AG04450 (cell line): Measurements from ENCODE around the gene SLC24A3. TPM values are rescaled to one million over a fixed set of nuclear protein-coding genes. Genes with fewer than 3 reads are reported as not detected.

Source experiments
- CTCF ChIA-PET: fragments of 300-600, 350-600 bp; formaldehyde crosslinking; extraction: SDS; loops from one replicate; lab custom pipeline; 2022; ENCODE audit warnings: antibody characterized with exemption, inconsistent platforms; lab: Charles Lee
- POLR2A ChIA-PET: fragments of 350-600 bp; formaldehyde crosslinking; extraction: SDS; loops from one replicate; lab custom pipeline; 2021; ENCODE audit warnings: antibody characterized with exemption, inconsistent platforms; lab: Yijun Ruan, JAX
- DNase-seq: peaks from one replicate; pipeline ENCODE4 v3.0.0-alpha.2; 2011; ENCODE audit warnings: low read depth, low spot score
- H3K27ac ChIP-seq: one replicate; pipeline ENCODE4 v1.5.1; 2012; ENCODE audit warnings: low read depth, low read length, control low read depth
- H3K27me3 ChIP-seq: one replicate; pipeline ENCODE4 v1.6.0; 2012; ENCODE audit warnings: low read length; ENCODE audit not compliant: control insufficient read depth, insufficient read depth
- H3K4me3 ChIP-seq: 2 replicates; pipeline ENCODE4 v1.5.1; 2011; ENCODE audit warnings: mild to moderate bottlenecking, low read depth, low read length, control low read depth
- H3K9me3 ChIP-seq: 2 replicates; pipeline ENCODE4 v1.5.1; 2012; ENCODE audit warnings: low read length; ENCODE audit not compliant: control insufficient read depth, insufficient read depth
- polyA plus RNA-seq: library from polyadenylated mRNA; depleted of rRNA; stranded (reverse); fragments of >200 nt; gene quantifications from 2 replicates; pipeline ENCODE4 v1.2.3, GENCODE V29; 2011
- TF ChIP-seq, protein P1 (sequence below): IDR thresholded peaks from 2 replicates; pipeline ENCODE4 v1.5.1; 2011; ENCODE audit warnings: low read depth, low read length, control low read depth, inconsistent platforms

Gene SLC24A3
- polyA plus RNA-seq, 1 experiment = not detected

DNA sequence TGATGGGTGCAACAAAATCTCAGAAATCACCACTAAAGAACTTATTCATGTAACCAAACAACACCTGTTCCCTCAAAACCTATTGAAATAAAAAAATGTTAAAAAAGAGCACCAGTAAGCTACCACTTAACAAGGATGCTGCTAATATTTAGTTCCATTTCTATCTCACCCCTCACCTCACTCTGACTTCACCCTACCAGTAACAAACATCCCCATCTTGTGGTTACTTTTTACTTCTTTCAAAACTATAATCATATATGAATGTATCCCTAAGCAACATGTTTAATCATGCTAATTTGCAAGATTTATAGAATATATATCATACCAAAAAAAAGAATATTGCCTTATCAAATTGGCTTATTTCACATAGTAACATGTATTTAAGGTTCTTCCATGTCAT lies 27.4 kb upstream of the SLC24A3 start:
- POLR2A ChIA-PET = no interaction called here
- Histone ChIP-seq H3K4me3 (no peak overlapping the region), H3K27me3 (no peaks in the 10 kb centered on the region), H3K9me3 (no peaks in the 10 kb centered on the region), H3K27ac (no peak overlapping the region)
- TF ChIP-seq, protein P1, sequence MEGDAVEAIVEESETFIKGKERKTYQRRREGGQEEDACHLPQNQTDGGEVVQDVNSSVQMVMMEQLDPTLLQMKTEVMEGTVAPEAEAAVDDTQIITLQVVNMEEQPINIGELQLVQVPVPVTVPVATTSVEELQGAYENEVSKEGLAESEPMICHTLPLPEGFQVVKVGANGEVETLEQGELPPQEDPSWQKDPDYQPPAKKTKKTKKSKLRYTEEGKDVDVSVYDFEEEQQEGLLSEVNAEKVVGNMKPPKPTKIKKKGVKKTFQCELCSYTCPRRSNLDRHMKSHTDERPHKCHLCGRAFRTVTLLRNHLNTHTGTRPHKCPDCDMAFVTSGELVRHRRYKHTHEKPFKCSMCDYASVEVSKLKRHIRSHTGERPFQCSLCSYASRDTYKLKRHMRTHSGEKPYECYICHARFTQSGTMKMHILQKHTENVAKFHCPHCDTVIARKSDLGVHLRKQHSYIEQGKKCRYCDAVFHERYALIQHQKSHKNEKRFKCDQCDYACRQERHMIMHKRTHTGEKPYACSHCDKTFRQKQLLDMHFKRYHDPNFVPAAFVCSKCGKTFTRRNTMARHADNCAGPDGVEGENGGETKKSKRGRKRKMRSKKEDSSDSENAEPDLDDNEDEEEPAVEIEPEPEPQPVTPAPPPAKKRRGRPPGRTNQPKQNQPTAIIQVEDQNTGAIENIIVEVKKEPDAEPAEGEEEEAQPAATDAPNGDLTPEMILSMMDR = no peak
- no peak for DNase-seq
- CTCF ChIA-PET = no interaction called here

- Histone ChIP-seq H3K27ac (no peak overlapping the region), H3K4me3 (no peak overlapping the region), H3K27me3 (no peaks in the 10 kb centered on the region), H3K9me3 (no peaks in the 10 kb centered on the region)
- ChIA-PET CTCF (interaction anchor here (1.4 kb wide), 1 partner anchor 12 kb away, joined by 6 read pairs; no protein-coding TSS in a partner anchor), POLR2A (no interaction called here)
- no peak for DNase-seq
- TF ChIP-seq, protein P1 = no peak
These were observed 19.1 kb upstream of the SLC24A3 start for GRCh38 chr20:19193349-19193748.

- no peak overlapping the region for H3K27ac ChIP-seq
- TF ChIP-seq, protein P1 = peak; percentile 74
- no peaks in the 10 kb centered on the region; the same call in 1 of the 2 replicates for H3K9me3 ChIP-seq
- no peak overlapping the region for H3K4me3 ChIP-seq
- ChIA-PET CTCF (interaction anchor here (1.1 to 4.2 kb wide), 9 partner anchors 10 to 573 kb away, joined by 3 to 37 read pairs (median 6); no protein-coding TSS in a partner anchor), POLR2A (no interaction called here)
- peaks cover 2% of the 10 kb centered on the region for H3K27me3 ChIP-seq
- DNase-seq = no peak
These were observed 6.5 kb upstream of the SLC24A3 start for GRCh38 chr20:19205981-19206396.

GRCh38 chr20:19207541-19207940 lies 4.9 kb upstream of the SLC24A3 start:
- no peak overlapping the region for H3K27ac ChIP-seq
- no peak for DNase-seq
- TF ChIP-seq, protein P1 = no peak
- no peak overlapping the region for H3K4me3 ChIP-seq
- no peaks in the 10 kb centered on the region; the same call in 1 of the 2 replicates for H3K9me3 ChIP-seq
- peaks cover 11% of the 10 kb centered on the region for H3K27me3 ChIP-seq
- ChIA-PET CTCF (interaction anchor here (2.5 to 4.2 kb wide), 2 partner anchors 455 to 574 kb away, joined by 13 to 37 read pairs; no protein-coding TSS in a partner anchor), POLR2A (no interaction called here)

GRCh38 chr20:19210391-19211155 lies 1.9 kb upstream of the SLC24A3 start:
- Histone ChIP-seq H3K4me3 (no peak overlapping the region), H3K27me3 (peaks cover 25% of the 10 kb centered on the region), H3K9me3 (no peaks in the 10 kb centered on the region; the same call in 1 of the 2 replicates), H3K27ac (no peak overlapping the region)
- DNase-seq = no peak
- TF ChIP-seq, protein P1 = no peak
- CTCF ChIA-PET = interaction anchor here (1.3 kb wide), 1 partner anchor 12 kb away, joined by 3 read pairs; no protein-coding TSS in a partner anchor
- POLR2A ChIA-PET = no interaction called here
